Tibial nerve (tissue), 4 donors: Measurements from ENCODE around the gene CFAP20DC.

Experiments used
- CTCF ChIP-seq, 5 experiments: fragments of 200-600 bp in 3 of 5; fragments of 450-650 bp in 2 of 5; sonication (generic) in 3 of 5; IDR thresholded peaks; one replicate each; pipeline ENCODE4 v1.5.1; 2016 to 2019; ENCODE audit warnings: antibody characterized with exemption in 5 of 5, mild to moderate bottlenecking in 3 of 5, moderate library complexity in 2 of 5
- EP300 ChIP-seq, 2 donors: sonication (generic); formaldehyde crosslinking; IDR thresholded peaks; one replicate each; pipeline ENCODE4 v1.6.1; 2017; ENCODE audit warnings: antibody characterized with exemption in 2 of 2, mild to moderate bottlenecking in 1 of 2
- POLR2A ChIP-seq, 2 donors: fragments of 450-650 bp; IDR thresholded peaks; one replicate each; pipeline ENCODE4 v1.6.1; 2017; ENCODE audit warnings: antibody characterized with exemption in 2 of 2, mild to moderate bottlenecking in 2 of 2, moderate library complexity in 2 of 2

- TF ChIP-seq CTCF (IDR thresholded peaks at IDR 0.05) (no peak), EP300 (IDR thresholded peaks at IDR 0.05) (no peak), POLR2A (IDR thresholded peaks at IDR 0.05) (no peak)
Observed at GRCh38 chr3:58737644-58738043, 312.2 kb downstream of the CFAP20DC start.
